Body of pancreas (tissue), 4 donors: ENCODE measurements around the gene SLC17A8. TPM values are rescaled to one million over a fixed set of nuclear protein-coding genes. Genes with fewer than 3 reads are reported as not detected.

Experiments
- ATAC-seq: fragments of 150-250 bp; one replicate; pipeline ENCODE4 v1.9.1; 2016
- DNase-seq, 4 donors: peaks; one replicate each; pipeline ENCODE4 v3.0.0-alpha.2; 2019
- H3K27ac ChIP-seq, 4 donors: fragments of 200-600 bp; sonication (generic); 1 replicate in 3 of 4; 2 replicates in 1 of 4; pipeline versions ENCODE4 v1.5.1 to v1.6.1; 2016 to 2019; ENCODE audit warnings: mild to moderate bottlenecking in 1 of 4, mixed read lengths in 1 of 4, moderate library complexity in 1 of 4
- H3K27me3 ChIP-seq, 2 donors: fragments of 200-600 bp; sonication (generic); one replicate each; pipeline ENCODE4 v1.6.0; 2016; ENCODE audit warnings: mild to moderate bottlenecking in 1 of 2
- H3K36me3 ChIP-seq, 2 donors: fragments of 200-600 bp; sonication (generic); replicated peaks in 1 of 2; 2 replicates each; pipeline ENCODE4 v1.5.1; 2016; ENCODE audit warnings: low read depth in 2 of 2; ENCODE audit not compliant: insufficient read depth in 1 of 2
- H3K4me1 ChIP-seq: fragments of 200-600 bp; sonication (generic); one replicate; pipeline ENCODE4 v1.6.0; 2016
- H3K4me3 ChIP-seq, 2 donors: fragments of 200-600 bp; sonication (generic); 1 replicate in 1 of 2; 2 replicates in 1 of 2; pipeline ENCODE4 v1.5.1; 2016 to 2019
- H3K9me3 ChIP-seq, 3 donors: fragments of 200-600 bp; sonication (generic); 1 replicate in 2 of 3; 2 replicates in 1 of 3; pipeline ENCODE4 v1.5.1; 2016
- CTCF ChIP-seq, 7 experiments: fragments of 450-650 bp in 4 of 7; fragments of 200-600 bp in 3 of 7; sonication (generic) in 3 of 7; IDR thresholded peaks; one replicate each; pipeline ENCODE4 v1.5.1; 2016 to 2019; ENCODE audit warnings: antibody characterized with exemption in 7 of 7
- POLR2A ChIP-seq, 3 donors: fragments of 450-650 bp; IDR thresholded peaks; one replicate each; pipeline ENCODE4 v1.6.1; 2016; ENCODE audit warnings: antibody characterized with exemption in 3 of 3, mild to moderate bottlenecking in 2 of 3
- WGBS, 2 donors: methylation state at CpG; one replicate each; pipeline ENCODE4 v1.1.5; 2017; 5-methylcytosine and 5-hydroxymethylcytosine counted together
- intact Hi-C: fragments of 100-400 bp; cut with DNase I; formaldehyde crosslinking; loops from one replicate; pipeline ENCODE4 v1.15.1; 2023
- total RNA-seq, 2 donors: library from RNA; depleted of rRNA; stranded (reverse); fragments of >200 nt; gene quantifications; one replicate each; pipeline ENCODE4 v1.1.0, GENCODE V29; 2016

The SLC17A8 gene
- total RNA-seq, 2 donors from 2014 or later, result not detected

- no peak for TF ChIP-seq POLR2A (IDR thresholded peaks at IDR 0.05)
- TF ChIP-seq CTCF (IDR thresholded peaks at IDR 0.05), result no peak
- Histone ChIP-seq H3K4me3 (no peak overlapping the region), H3K27ac (no peak overlapping the region), H3K27me3 (no peaks in the 10 kb centered on the region), H3K36me3 (no peaks in the 10 kb centered on the region), H3K4me1 (no peaks in the 10 kb centered on the region), H3K9me3 (no peaks in the 10 kb centered on the region)
- 69 to 78% methylated on average over 12 of the region's 12 CpGs for WGBS, 2 donors
- intact Hi-C loops, result no loop called here
- peak; percentile 59 for ATAC-seq
- DNase-seq, result peak; percentile 27 to 63 (median 47)
Measured at GRCh38 chr12:100375038-100375735, 18.3 kb downstream of the SLC17A8 start.

- no peaks in the 10 kb centered on the region for H3K36me3 ChIP-seq
- no peak overlapping the region for H3K27ac ChIP-seq
- no peak for ATAC-seq
- no peak for TF ChIP-seq POLR2A (IDR thresholded peaks at IDR 0.05)
- TF ChIP-seq CTCF (IDR thresholded peaks at IDR 0.05), result no peak
- no peaks in the 10 kb centered on the region for H3K4me1 ChIP-seq
- no peak overlapping the region for H3K4me3 ChIP-seq
- no peaks in the 10 kb centered on the region for H3K9me3 ChIP-seq
- WGBS, 2 donors, result 100% methylated on average over 1 of the region's 1 CpG
- no peaks in the 10 kb centered on the region for H3K27me3 ChIP-seq
- intact Hi-C loops, result no loop called here
- no peak for DNase-seq
Measured at GRCh38 chr12:100376161-100376560, 19.3 kb downstream of the SLC17A8 start.

- DNase-seq (no peak), ATAC-seq (no peak)
- intact Hi-C loops, result no loop called here
- 63 to 68% methylated on average over 2 of the region's 2 CpGs for WGBS, 2 donors
- no peaks in the 10 kb centered on the region for H3K27me3 ChIP-seq
- no peaks in the 10 kb centered on the region for H3K4me1 ChIP-seq
- no peaks in the 10 kb centered on the region for H3K36me3 ChIP-seq
- H3K27ac ChIP-seq, result no peak overlapping the region
- no peaks in the 10 kb centered on the region for H3K9me3 ChIP-seq
- no peak overlapping the region for H3K4me3 ChIP-seq
- TF ChIP-seq CTCF (IDR thresholded peaks at IDR 0.05), result no peak
- TF ChIP-seq POLR2A (IDR thresholded peaks at IDR 0.05), result no peak
Measured at GRCh38 chr12:100381379-100381778, 24.5 kb downstream of the SLC17A8 start.

- intact Hi-C loops, result no loop called here
- Histone ChIP-seq H3K36me3 (no peaks in the 10 kb centered on the region), H3K4me1 (no peaks in the 10 kb centered on the region), H3K4me3 (no peak overlapping the region), H3K27ac (no peak overlapping the region), H3K27me3 (no peaks in the 10 kb centered on the region), H3K9me3 (no peaks in the 10 kb centered on the region)
- TF ChIP-seq POLR2A (IDR thresholded peaks at IDR 0.05) (no peak), CTCF (IDR thresholded peaks at IDR 0.05) (no peak)
- ATAC-seq, result no peak
- WGBS, 2 donors, result 66 to 74% methylated on average over 6 of the region's 6 CpGs
- no peak for DNase-seq
Measured at GRCh38 chr12:100382338-100382737, 25.5 kb downstream of the SLC17A8 start.
